CD14-positive monocyte (primary cell): ENCODE results near the gene RNF113B. TPM values are rescaled to one million over a fixed set of nuclear protein-coding genes. Genes with fewer than 3 reads are reported as not detected.

Experiments
- DNase-seq, 3 donors: peaks; one replicate each; pipeline ENCODE4 v3.0.0-alpha.2; 2011 to 2022
- H2AFZ ChIP-seq: 2 replicates; pipeline ENCODE4 v1.6.0; 2012; ENCODE audit warnings: mild to moderate bottlenecking, low read depth, low read length, inconsistent platforms; ENCODE audit not compliant: insufficient read depth, poor library complexity, severe bottlenecking
- H3K27ac ChIP-seq, 2 donors: 1 replicate in 1 of 2; 2 replicates in 1 of 2; pipeline ENCODE4 v1.5.1; 2012 to 2013; ENCODE audit warnings: low read length in 2 of 2, control low read depth in 1 of 2, inconsistent platforms in 1 of 2, low read depth in 1 of 2, mild to moderate bottlenecking in 1 of 2
- H3K27me3 ChIP-seq, 2 donors: one replicate each; pipeline versions ENCODE4 v1.6.0 to v1.6.1; 2011 to 2013; ENCODE audit warnings: low read length in 2 of 2; ENCODE audit not compliant: control insufficient read depth in 2 of 2, insufficient read depth in 2 of 2
- H3K36me3 ChIP-seq, 2 donors: replicated peaks in 1 of 2; 1 replicate in 1 of 2; 2 replicates in 1 of 2; pipeline versions ENCODE4 v1.5.1 to v1.6.1; 2012 to 2013; ENCODE audit warnings: low read length in 2 of 2, control low read depth in 1 of 2, inconsistent platforms in 1 of 2, mild to moderate bottlenecking in 1 of 2; ENCODE audit not compliant: insufficient read depth in 2 of 2, control insufficient read depth in 1 of 2
- H3K4me1 ChIP-seq, 2 donors: 1 replicate in 1 of 2; 2 replicates in 1 of 2; pipeline versions ENCODE4 v1.5.1 to v1.6.1; 2012 to 2013; ENCODE audit warnings: low read length in 2 of 2, control low read depth in 1 of 2, inconsistent platforms in 1 of 2, mild to moderate bottlenecking in 1 of 2, moderate library complexity in 1 of 2; ENCODE audit not compliant: insufficient read depth in 2 of 2, control insufficient read depth in 1 of 2
- H3K4me2 ChIP-seq: replicated peaks from 2 replicates; pipeline ENCODE3; 2012; ENCODE audit warnings: low read length, moderate library complexity, mild to moderate bottlenecking; ENCODE audit not compliant: poor library complexity, severe bottlenecking; ENCODE audit errors: extremely low read depth
- H3K4me3 ChIP-seq, 3 experiments: fragments of 200-600 bp in 1 of 3; sonication (generic) in 1 of 3; replicated peaks in 1 of 3; 1 replicate in 2 of 3; 2 replicates in 1 of 3; pipeline ENCODE4 v1.5.1; 2011 to 2013; ENCODE audit warnings: low read length in 3 of 3, mild to moderate bottlenecking in 3 of 3, control low read depth in 2 of 3, low read depth in 2 of 3, inconsistent platforms in 1 of 3, moderate library complexity in 1 of 3
- H3K79me2 ChIP-seq: 2 replicates; pipeline ENCODE4 v1.6.0; 2012; ENCODE audit warnings: mild to moderate bottlenecking, control low read depth, inconsistent platforms, low read length, moderate library complexity; ENCODE audit not compliant: insufficient read depth
- H3K9ac ChIP-seq: 2 replicates; pipeline ENCODE4 v1.6.0; 2017; ENCODE audit warnings: low read length, mild to moderate bottlenecking; ENCODE audit not compliant: insufficient read depth, poor library complexity, severe bottlenecking
- H3K9me3 ChIP-seq, 2 donors: replicated peaks in 1 of 2; 1 replicate in 1 of 2; 2 replicates in 1 of 2; pipeline versions ENCODE4 v1.5.1 to v1.6.1; 2012 to 2013; ENCODE audit warnings: low read length in 2 of 2, control low read depth in 1 of 2; ENCODE audit not compliant: control insufficient read depth in 1 of 2, insufficient read depth in 1 of 2
- H4K20me1 ChIP-seq: 2 replicates; pipeline ENCODE4 v1.6.0; 2012; ENCODE audit warnings: mild to moderate bottlenecking, low read length, control low read depth, moderate library complexity; ENCODE audit not compliant: insufficient read depth
- H3K27ac Mint-ChIP-seq, 7 donors: one replicate each; pipeline ENCODE4 v1.8.0; 2020; ENCODE audit warnings: mild to moderate bottlenecking in 7 of 7, mixed read lengths in 7 of 7, moderate library complexity in 6 of 7, inconsistent platforms in 2 of 7
- H3K27me3 Mint-ChIP-seq, 3 donors: one replicate each; pipeline ENCODE4 v1.8.0; 2021 to 2022; ENCODE audit warnings: low read depth in 3 of 3, mild to moderate bottlenecking in 3 of 3, mixed read lengths in 3 of 3, moderate library complexity in 3 of 3, inconsistent platforms in 1 of 3
- H3K36me3 Mint-ChIP-seq, 2 donors: one replicate each; pipeline ENCODE4 v1.8.0; 2020; ENCODE audit warnings: mixed read lengths in 2 of 2, inconsistent platforms in 1 of 2, mild to moderate bottlenecking in 1 of 2
- H3K4me1 Mint-ChIP-seq: one replicate; pipeline ENCODE4 v1.8.0; 2020; ENCODE audit warnings: mild to moderate bottlenecking, mixed read lengths
- H3K4me3 Mint-ChIP-seq, 2 donors: one replicate each; pipeline ENCODE4 v1.8.0; 2020; ENCODE audit warnings: mild to moderate bottlenecking in 2 of 2, mixed read lengths in 2 of 2, moderate library complexity in 1 of 2
- H3K9me3 Mint-ChIP-seq, 7 donors: one replicate each; pipeline ENCODE4 v1.8.0; 2020 to 2022; ENCODE audit warnings: mixed read lengths in 7 of 7, mild to moderate bottlenecking in 6 of 7, moderate library complexity in 6 of 7, inconsistent platforms in 2 of 7
- whole genome bisulfite sequencing: methylation state at CpG from one replicate; pipeline ENCODE4 v1.1.5; 2013; ENCODE audit warnings: missing lambda C conversion rate; ENCODE audit not compliant: insufficient coverage; 5-methylcytosine and 5-hydroxymethylcytosine counted together
- intact Hi-C, 2 donors: fragments of 100-400 bp; cut with micrococcal nuclease; formaldehyde crosslinking; loops; one replicate each; pipeline versions ENCODE4 v1.15.0 to v1.15.1; 2023
- polyA plus RNA-seq, 3 donors: library from polyadenylated mRNA; depleted of rRNA in 1 of 3; unstranded in 2 of 3; stranded (reverse) in 1 of 3; fragments of 300-500 nt in 2 of 3; fragments of >200 nt in 1 of 3; fragmentation: Illumina TruSeq in 2 of 3; gene quantifications; 1 replicate in 2 of 3; 2 replicates in 1 of 3; pipeline ENCODE4 v1.2.3, GENCODE V29; 2012 to 2021
- TF ChIP-seq, protein P1 (sequence below): fragments of 200-600 bp; IDR thresholded peaks from one replicate; pipeline ENCODE4 v1.8.0; 2022; ENCODE audit warnings: antibody characterized with exemption, mild to moderate bottlenecking

Gene RNF113B
- polyA plus RNA-seq, 3 donors, result not detected

DNA sequence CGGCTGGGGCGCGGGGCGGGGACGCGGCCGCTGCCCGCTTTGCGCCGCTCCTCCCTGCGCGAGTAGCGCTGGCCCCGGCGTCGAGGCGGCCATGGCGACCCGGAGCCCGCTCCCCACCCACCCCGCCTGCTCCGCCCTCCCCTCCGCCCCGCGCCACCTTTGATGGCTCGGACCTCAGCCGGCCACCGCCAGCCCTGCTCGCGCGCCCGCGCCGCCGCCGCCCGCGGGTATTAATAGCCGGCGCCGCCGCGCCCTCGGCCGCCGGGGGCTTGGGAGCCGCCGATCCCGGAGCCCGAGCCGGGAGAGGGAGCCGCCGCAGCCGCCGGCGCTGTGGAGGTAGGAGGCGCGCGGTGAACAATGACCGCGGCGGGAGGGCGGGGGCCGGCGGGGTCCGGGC lies 33.9 kb downstream of the RNF113B start:
- Histone ChIP-seq H3K4me1 (peaks cover 7 to 15% of the 10 kb centered on the region in 2 donors), H3K79me2 (no peaks in the 10 kb centered on the region), H3K9ac (no peak overlapping the region), H2AFZ (no peak overlapping the region), H4K20me1 (no peaks in the 10 kb centered on the region), H3K4me2 (peak overlapping the region; percentile 52), H3K4me3 (peak overlapping the region in 1 of 3 experiments; percentile 51), H3K27me3 (peaks cover 37 to 65% of the 10 kb centered on the region in 2 donors), H3K36me3 (no peaks in the 10 kb centered on the region), H3K9me3 (peaks cover 0 to 22% of the 10 kb centered on the region in 2 donors), H3K27ac (no peak overlapping the region)
- H3K36me3 Mint-ChIP-seq, result no peaks in the 10 kb centered on the region
- TF ChIP-seq, protein P1, sequence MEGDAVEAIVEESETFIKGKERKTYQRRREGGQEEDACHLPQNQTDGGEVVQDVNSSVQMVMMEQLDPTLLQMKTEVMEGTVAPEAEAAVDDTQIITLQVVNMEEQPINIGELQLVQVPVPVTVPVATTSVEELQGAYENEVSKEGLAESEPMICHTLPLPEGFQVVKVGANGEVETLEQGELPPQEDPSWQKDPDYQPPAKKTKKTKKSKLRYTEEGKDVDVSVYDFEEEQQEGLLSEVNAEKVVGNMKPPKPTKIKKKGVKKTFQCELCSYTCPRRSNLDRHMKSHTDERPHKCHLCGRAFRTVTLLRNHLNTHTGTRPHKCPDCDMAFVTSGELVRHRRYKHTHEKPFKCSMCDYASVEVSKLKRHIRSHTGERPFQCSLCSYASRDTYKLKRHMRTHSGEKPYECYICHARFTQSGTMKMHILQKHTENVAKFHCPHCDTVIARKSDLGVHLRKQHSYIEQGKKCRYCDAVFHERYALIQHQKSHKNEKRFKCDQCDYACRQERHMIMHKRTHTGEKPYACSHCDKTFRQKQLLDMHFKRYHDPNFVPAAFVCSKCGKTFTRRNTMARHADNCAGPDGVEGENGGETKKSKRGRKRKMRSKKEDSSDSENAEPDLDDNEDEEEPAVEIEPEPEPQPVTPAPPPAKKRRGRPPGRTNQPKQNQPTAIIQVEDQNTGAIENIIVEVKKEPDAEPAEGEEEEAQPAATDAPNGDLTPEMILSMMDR, result no peak
- under 1% methylated on average over 57 of the region's 66 CpGs for WGBS
- peaks cover 0 to 12% (median 4%) of the 10 kb centered on the region in 7 donors for H3K9me3 Mint-ChIP-seq
- no peak overlapping the region for H3K27ac Mint-ChIP-seq
- intact Hi-C loops, result no loop called here
- H3K27me3 Mint-ChIP-seq, result peaks cover 54 to 82% (median 68%) of the 10 kb centered on the region in 3 donors
- peaks cover 11% of the 10 kb centered on the region for H3K4me1 Mint-ChIP-seq
- DNase-seq, result no peak
- no peak overlapping the region for H3K4me3 Mint-ChIP-seq

DNA sequence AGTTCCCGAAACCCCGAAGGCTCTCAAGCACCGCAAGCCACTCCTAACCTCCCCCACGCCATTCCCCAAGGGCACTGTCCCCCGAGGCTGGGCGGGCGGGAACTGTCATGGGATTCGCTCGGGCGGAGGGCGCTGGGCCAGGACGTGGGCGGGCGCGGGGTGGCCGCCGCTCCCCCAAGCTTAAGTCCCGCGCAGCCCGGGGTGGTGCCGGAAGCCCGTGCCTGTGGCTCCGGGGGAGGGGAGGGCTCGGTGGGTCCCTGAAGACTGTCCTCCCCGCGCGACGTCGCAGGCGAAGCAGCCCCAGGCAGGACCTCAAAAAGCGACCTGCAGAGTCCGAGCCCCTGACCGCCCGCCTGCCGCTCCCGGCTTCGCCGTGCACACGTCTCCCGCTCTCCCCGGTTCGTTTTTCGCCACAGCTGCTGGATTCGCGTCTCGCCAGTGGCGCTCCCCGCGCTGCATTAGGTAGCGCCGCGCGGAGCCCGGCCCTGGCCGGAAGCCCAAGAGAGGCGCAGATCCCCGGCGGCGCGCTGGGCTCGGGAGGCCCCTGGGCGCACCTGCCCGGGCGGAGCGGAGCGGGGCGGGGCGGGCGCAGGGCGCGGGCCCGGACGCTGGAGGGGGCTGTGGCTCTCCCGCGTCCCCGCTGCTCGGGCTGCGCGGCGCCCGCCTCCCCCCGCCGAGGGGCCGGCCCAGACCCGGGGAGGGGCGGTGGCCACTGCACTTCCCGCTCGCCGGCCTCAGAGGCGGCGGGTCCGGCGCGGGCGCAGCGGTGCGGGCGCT lies 34.5 kb downstream of the RNF113B start, which contains the start of gene FARP1:
Gene FARP1 (plus strand): TSS at position 715 of the 777 bp plus-strand sequence. CDS start 70,149 bp downstream, outside the sequence.
- no peak within 1 kb of the TSS for H3K27ac Mint-ChIP-seq
- under 1% methylated on average over 98 of the region's 98 CpGs for WGBS
- H3K4me1 Mint-ChIP-seq, result peaks cover 11% of the 10 kb centered on the region
- Histone ChIP-seq H3K27me3 (peaks cover 37 to 68% of the 10 kb centered on the region in 2 donors), H3K27ac (no peak within 1 kb of the TSS), H3K9ac (no peak within 1 kb of the TSS), H3K4me3 (peak within 1 kb of the TSS in 1 of 3 experiments; percentile 55), H3K36me3 (no peaks in the 10 kb centered on the region), H3K4me1 (peaks cover 7 to 15% of the 10 kb centered on the region in 2 donors), H3K9me3 (peaks cover 0 to 22% of the 10 kb centered on the region in 2 donors), H3K4me2 (peak within 1 kb of the TSS; percentile 52), H3K79me2 (no peaks in the 10 kb centered on the region), H2AFZ (peak within 1 kb of the TSS; percentile 29), H4K20me1 (no peaks in the 10 kb centered on the region)
- H3K4me3 Mint-ChIP-seq, result peak within 1 kb of the TSS; percentile 65 to 85
- no peaks in the 10 kb centered on the region for H3K36me3 Mint-ChIP-seq
- TF ChIP-seq, protein P1, result no peak
- DNase-seq, result no peak
- H3K27me3 Mint-ChIP-seq, result peaks cover 54 to 79% (median 65%) of the 10 kb centered on the region in 3 donors
- peaks cover 0 to 7% (median 4%) of the 10 kb centered on the region in 7 donors for H3K9me3 Mint-ChIP-seq
- intact Hi-C loops, result no loop called here
